Mucosa of descending colon (tissue), 3 donors: ENCODE data around the gene CADM1. TPM values are rescaled to one million over a fixed set of nuclear protein-coding genes. Genes with fewer than 3 reads are reported as not detected.

ENCODE experiments used
- ATAC-seq: fragments of 200-7000 bp; cut with Tn5 transposase; one replicate; pipeline ENCODE4 v1.9.1; 2020; ENCODE audit warnings: mild to moderate bottlenecking, moderate library complexity
- DNase-seq, 3 donors: peaks; one replicate each; pipeline ENCODE4 v3.0.0-alpha.2; 2020
- H3K36me3 ChIP-seq: fragments of 200-600 bp; one replicate; pipeline ENCODE4 v1.8.0; 2021; ENCODE audit warnings: low read depth, mild to moderate bottlenecking
- H3K4me1 ChIP-seq: fragments of 200-600 bp; one replicate; pipeline ENCODE4 v1.8.0; 2021; ENCODE audit warnings: low read depth, mild to moderate bottlenecking
- H3K4me3 ChIP-seq: fragments of 200-600 bp; one replicate; pipeline ENCODE4 v1.8.0; 2021; ENCODE audit warnings: mild to moderate bottlenecking
- H3K9me3 ChIP-seq: fragments of 200-600 bp; one replicate; pipeline ENCODE4 v1.8.0; 2021; ENCODE audit warnings: mild to moderate bottlenecking
- CTCF ChIP-seq: fragments of 200-600 bp; IDR thresholded peaks from one replicate; pipeline ENCODE4 v1.8.0; 2022; ENCODE audit warnings: antibody characterized with exemption, mild to moderate bottlenecking
- intact Hi-C, 2 donors: fragments of 100-400 bp; cut with DNase I in 1 of 2; cut with micrococcal nuclease in 1 of 2; formaldehyde crosslinking; loops; one replicate each; pipeline versions ENCODE4 v1.11.0 to v1.11.1; 2022; cut with DNase I, micrococcal nuclease
- total RNA-seq, 3 donors: library from RNA; stranded (reverse); fragmentation: NEBNext Ultra II Directional in 2 of 3; extraction: Animal tissue kit (Norgen Biotek cat#: 25700) in 2 of 3; gene quantifications; one replicate each; pipeline versions ENCODE4 v1.2.1 to v1.2.4, GENCODE V29; 2021 to 2023
- donor health status: DM: no; HTN: no; CAD: no; lungs with moderate emphysema.
- donor health status: DM: no; HTN: no; CAD: no.
- donor health status: DM: no; HTN: yes; CAD: no.

Gene CADM1
- total RNA-seq, 3 donors from 2014 or later = 4.3 to 20.2 (median 7.2) TPM

- intact Hi-C loops = no loop called here
- no peak for TF ChIP-seq CTCF
These were observed 52.0 kb downstream of the CADM1 start for GRCh38 chr11:115452241-115452640.

GRCh38 chr11:115450519-115450918 lies 53.7 kb downstream of the CADM1 start:
- H3K4me3 ChIP-seq = no peak overlapping the region
- peaks cover 19% of the 10 kb centered on the region for H3K9me3 ChIP-seq
- intact Hi-C loops = no loop called here
- TF ChIP-seq CTCF = no peak
- DNase-seq (no peak), ATAC-seq (no peak)
- H3K36me3 ChIP-seq = no peaks in the 10 kb centered on the region
- H3K4me1 ChIP-seq = no peaks in the 10 kb centered on the region

More at GRCh38 chr11:115452241-115452640, 52.0 kb downstream of the CADM1 start:
- DNase-seq (peak in 1 of 3 donors; percentile 27), ATAC-seq (peak; percentile 83)
- Histone ChIP-seq H3K4me1 (no peaks in the 10 kb centered on the region), H3K9me3 (peaks cover 11% of the 10 kb centered on the region), H3K36me3 (no peaks in the 10 kb centered on the region), H3K4me3 (no peak overlapping the region)

- TF ChIP-seq CTCF = no peak
- Histone ChIP-seq H3K9me3 (peaks cover 19% of the 10 kb centered on the region), H3K36me3 (no peaks in the 10 kb centered on the region), H3K4me1 (no peaks in the 10 kb centered on the region), H3K4me3 (no peak overlapping the region)
- no peak for ATAC-seq
- intact Hi-C loops = no loop called here
- no peak for DNase-seq
These were observed 56.8 kb downstream of the CADM1 start for GRCh38 chr11:115447273-115447864.

GRCh38 chr11:115446214-115446613 lies 58.0 kb downstream of the CADM1 start:
- intact Hi-C loops = no loop called here

GRCh38 chr11:115444542-115444941 lies 59.7 kb downstream of the CADM1 start:
- Histone ChIP-seq H3K9me3 (peaks cover 19% of the 10 kb centered on the region), H3K36me3 (no peaks in the 10 kb centered on the region), H3K4me1 (no peaks in the 10 kb centered on the region), H3K4me3 (no peak overlapping the region)
- intact Hi-C loops = no loop called here
- no peak for DNase-seq
- no peak for TF ChIP-seq CTCF
- ATAC-seq = no peak

More at GRCh38 chr11:115446214-115446613, 58.0 kb downstream of the CADM1 start:
- no peaks in the 10 kb centered on the region for H3K4me1 ChIP-seq
- ATAC-seq (no peak), DNase-seq (no peak)
- H3K9me3 ChIP-seq = peaks cover 19% of the 10 kb centered on the region
- no peak for TF ChIP-seq CTCF
- H3K4me3 ChIP-seq = no peak overlapping the region
- no peaks in the 10 kb centered on the region for H3K36me3 ChIP-seq
